ENCODE data around the gene PPP6C.
"Not testable (repeated sequence)": the region's sequence is repeated elsewhere in the genome, so short reads cannot be mapped to it uniquely, and the experiment has no call there.

The PPP6C gene

GRCh38 chr9:125190361-125190801 is 778 bp upstream of the PPP6C start:
- TF ChIP-seq CTCF (IDR thresholded peaks at IDR 0.05; ENCODE audit: borderline replicate concordance, insufficient read depth, low read depth, low read length), result no peak
- H3K4me3 ChIP-seq (ENCODE audit: low read depth, low read length), result peak overlapping the region; percentile 83

GRCh38 chr9:125189011-125189360 is 617 bp downstream of the PPP6C start:
- no peak for TF ChIP-seq CTCF (IDR thresholded peaks at IDR 0.05; ENCODE audit: borderline replicate concordance, insufficient read depth, low read depth, low read length)
- peak overlapping the region; percentile 83 for H3K4me3 ChIP-seq (ENCODE audit: low read depth, low read length)

GRCh38 chr9:125183561-125183960 is 6.0 kb downstream of the PPP6C start:
- TF ChIP-seq CTCF (IDR thresholded peaks at IDR 0.05; ENCODE audit: borderline replicate concordance, insufficient read depth, low read depth, low read length), result no peak
- H3K4me3 ChIP-seq (ENCODE audit: low read depth, low read length), result no peak overlapping the region

- TF ChIP-seq CTCF (IDR thresholded peaks at IDR 0.05; ENCODE audit: borderline replicate concordance, insufficient read depth, low read depth, low read length), result no peak
- H3K4me3 ChIP-seq (ENCODE audit: low read depth, low read length), result no peak overlapping the region
Measured at GRCh38 chr9:125183054-125183453, 6.5 kb downstream of the PPP6C start.

GRCh38 chr9:125181756-125182155 is 7.8 kb downstream of the PPP6C start:
- H3K4me3 ChIP-seq (ENCODE audit: low read depth, low read length), result not testable (repeated sequence)

GRCh38 chr9:125180876-125181275 is 8.7 kb downstream of the PPP6C start:
- TF ChIP-seq CTCF (IDR thresholded peaks at IDR 0.05; ENCODE audit: borderline replicate concordance, insufficient read depth, low read depth, low read length), result no peak
- no peak overlapping the region for H3K4me3 ChIP-seq (ENCODE audit: low read depth, low read length)

GRCh38 chr9:125179776-125180175 is 9.8 kb downstream of the PPP6C start:
- H3K4me3 ChIP-seq (ENCODE audit: low read depth, low read length), result not testable (repeated sequence)

- no peak overlapping the region for H3K4me3 ChIP-seq (ENCODE audit: low read depth, low read length)
- no peak for TF ChIP-seq CTCF (IDR thresholded peaks at IDR 0.05; ENCODE audit: borderline replicate concordance, insufficient read depth, low read depth, low read length)
Measured at GRCh38 chr9:125177888-125178287, 11.7 kb downstream of the PPP6C start.
